GM21786 (cell line): ENCODE data around the gene MMP3.
"Not testable (repeated sequence)": the region's sequence is repeated elsewhere in the genome, so short reads cannot be mapped to it uniquely, and the experiment has no call there.

Experiments used
- ATAC-seq: cut with Tn5 transposase; IDR thresholded peaks from one replicate; pipeline ENCODE4 v1.9.1; 2021; ENCODE audit not compliant: unreplicated experiment

Gene MMP3

DNA sequence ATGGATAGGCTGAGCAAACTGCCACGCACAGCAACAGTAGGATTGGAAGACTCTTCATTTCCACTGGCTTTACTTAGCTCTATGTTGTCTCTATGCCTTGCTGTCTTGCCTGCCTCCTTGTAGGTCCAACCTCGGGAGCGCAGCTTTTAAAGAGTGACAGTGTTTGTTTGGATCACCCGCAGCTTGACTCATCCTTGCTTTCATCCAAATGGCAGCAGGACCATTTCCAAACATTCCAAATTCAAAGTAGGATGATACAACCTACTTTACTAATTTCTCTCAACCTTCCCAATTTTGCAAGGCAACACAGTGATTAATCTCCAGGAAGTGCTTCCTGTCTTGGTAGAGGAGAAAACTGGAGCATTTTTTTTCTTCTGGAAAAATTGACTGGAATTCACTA lies at the start of gene MMP3:
Gene MMP3, minus strand, starts transcription at position 121 of the 400 bp plus-strand sequence. Its CDS starts 63 bp downstream, at position 58.
- ATAC-seq: no peak

DNA sequence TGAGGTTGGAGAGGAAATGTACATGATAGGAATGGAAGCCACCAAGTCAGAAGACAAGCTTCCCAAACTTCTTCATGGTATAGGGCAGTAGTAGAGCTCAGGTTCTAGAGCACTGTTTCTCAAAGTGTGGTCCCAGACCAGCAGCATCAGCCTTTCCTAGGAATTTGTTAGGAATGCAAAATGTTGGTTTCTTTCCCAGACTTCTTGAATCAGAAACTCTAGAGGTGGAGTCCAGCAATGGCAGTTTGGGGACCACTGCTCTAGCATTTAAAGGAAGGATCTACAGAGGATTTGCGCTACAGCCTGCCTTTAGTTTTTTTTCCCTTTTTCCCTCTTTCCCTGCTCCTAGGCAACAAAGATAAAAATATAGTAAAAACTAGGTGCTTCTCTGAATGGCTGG lies 48.3 kb upstream of the MMP3 start:
- ATAC-seq: no peak

DNA sequence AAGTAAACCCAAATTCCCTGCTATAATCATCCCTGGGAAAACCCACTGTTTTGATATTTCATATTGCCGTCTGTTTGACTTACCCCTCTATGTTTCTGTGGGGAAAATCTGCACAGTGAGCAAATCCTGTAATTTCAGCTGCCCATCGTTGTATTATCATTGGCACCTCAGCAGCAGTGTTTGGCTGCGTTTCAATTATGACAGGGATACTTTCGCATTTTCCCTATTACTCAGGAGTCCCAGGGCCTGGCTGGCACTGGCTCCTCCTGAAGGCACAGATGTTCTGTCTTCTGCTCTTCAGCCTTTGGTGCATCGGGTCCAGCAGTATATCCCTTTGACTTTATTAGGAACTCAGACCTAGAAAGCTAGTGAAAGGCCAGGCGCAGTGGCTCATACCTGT lies 43.6 kb upstream of the MMP3 start:
- ATAC-seq: no peak

DNA sequence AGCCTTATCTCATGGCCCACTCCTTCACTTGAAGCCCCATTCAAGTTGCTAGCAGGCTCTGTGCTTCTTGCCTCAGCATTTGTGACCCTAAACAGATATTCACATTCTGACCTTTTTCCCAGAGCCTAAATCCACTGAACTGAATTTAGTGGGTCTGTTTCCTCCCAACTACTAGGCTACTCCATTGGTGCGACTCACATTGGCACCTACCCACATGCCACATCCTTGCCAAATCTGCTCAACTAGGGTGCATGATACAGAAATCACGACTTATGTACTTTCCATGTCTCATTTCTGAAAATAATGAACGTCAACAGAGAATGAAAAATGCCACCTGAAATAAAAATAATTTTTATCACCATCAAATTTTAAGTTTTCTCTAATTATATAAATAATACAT lies 39.7 kb upstream of the MMP3 start:
- peak; percentile 14 for ATAC-seq

DNA sequence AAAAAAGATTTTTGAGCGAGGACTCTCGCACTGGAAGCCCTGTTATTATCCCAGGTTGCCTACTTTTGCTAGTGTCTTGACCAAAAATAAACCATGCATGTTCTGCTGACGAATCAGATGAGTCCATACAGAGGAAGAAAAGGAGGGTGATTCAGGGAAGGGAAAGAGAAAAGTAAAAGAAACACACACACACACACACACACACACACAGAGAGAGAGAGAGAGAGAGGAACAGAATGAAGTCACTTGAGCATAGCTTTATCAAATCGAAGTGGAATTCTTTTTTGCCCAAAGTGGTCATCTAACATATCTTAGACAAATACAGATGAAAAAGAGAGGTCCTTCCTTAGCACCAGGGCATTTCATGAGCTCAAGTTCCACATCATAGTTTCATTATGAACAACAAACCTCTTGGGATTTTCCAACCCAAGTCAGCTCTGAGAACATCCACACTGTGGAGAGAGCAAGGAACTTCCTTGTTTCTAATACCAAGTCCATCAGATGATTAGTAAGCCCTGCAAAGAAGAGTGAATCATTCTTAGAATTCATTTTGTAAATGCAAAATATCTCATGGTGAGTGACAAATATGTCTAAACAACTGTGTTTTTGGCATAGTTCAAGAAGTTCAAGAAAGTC lies 39.1 kb upstream of the MMP3 start:
- peak; percentile 75 for ATAC-seq

DNA sequence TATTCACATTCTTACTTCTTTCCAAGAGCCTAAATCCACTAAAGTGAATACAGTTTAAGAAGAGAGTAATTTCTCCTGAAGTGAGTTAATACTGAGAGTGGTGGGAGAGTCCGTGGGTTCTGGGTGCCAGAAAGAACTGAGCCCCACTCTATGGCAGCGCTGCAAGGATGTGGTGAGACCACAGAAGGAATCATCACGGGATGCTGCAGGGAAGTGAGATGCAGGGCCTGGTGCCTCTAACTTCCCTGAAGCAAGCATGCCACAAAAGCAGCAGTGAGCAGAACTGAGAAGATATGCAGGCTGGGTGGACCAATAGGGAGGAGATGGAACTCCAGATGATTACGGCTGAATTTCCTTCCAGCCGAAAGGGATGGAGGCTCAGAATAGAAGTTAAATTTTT lies 36.4 kb upstream of the MMP3 start:
- ATAC-seq: no peak

DNA sequence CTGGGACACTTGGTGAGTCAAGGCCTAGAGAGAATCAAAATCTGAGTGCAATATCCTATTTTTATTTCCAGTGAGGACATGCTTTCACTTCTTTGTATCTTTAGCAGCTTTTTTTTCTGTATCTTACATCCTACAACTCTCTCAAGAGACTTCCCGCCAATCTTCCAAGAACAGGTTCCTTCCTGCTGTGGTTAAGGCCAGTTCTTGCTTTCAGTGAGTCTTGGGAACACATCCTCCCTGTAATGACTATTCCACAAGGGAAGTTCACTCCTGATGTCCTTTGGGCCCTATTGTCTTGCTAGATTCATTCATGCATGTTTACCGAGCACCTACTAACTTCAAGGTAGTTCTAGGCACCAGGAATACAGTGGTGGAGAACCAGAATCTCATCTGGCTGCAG lies 35.2 kb upstream of the MMP3 start:
- ATAC-seq: no peak

DNA sequence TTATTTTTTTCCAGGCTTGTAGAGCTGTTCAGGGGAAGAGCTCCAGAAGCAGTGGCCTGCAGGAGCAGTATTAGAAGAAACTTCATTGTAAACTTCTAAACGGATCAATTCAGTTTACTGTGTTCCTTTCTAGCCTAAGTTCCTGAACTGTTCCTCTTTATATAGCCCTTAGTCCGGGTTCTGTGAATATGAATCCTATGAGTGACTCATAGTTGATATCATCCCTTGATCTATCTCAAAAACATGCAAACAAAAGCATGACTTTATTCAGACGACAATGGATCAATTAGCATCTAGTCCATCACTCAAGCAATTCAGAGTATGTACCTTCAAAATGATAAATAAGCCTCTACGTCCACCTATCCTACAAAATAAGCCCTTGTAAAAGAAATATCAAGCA lies 31.4 kb upstream of the MMP3 start, which contains the start of gene MMP12:
Gene MMP12, minus strand, starts transcription at position 131 of the 400 bp plus-strand sequence. Its CDS starts 45 bp downstream, at position 86.
- ATAC-seq: no peak

DNA sequence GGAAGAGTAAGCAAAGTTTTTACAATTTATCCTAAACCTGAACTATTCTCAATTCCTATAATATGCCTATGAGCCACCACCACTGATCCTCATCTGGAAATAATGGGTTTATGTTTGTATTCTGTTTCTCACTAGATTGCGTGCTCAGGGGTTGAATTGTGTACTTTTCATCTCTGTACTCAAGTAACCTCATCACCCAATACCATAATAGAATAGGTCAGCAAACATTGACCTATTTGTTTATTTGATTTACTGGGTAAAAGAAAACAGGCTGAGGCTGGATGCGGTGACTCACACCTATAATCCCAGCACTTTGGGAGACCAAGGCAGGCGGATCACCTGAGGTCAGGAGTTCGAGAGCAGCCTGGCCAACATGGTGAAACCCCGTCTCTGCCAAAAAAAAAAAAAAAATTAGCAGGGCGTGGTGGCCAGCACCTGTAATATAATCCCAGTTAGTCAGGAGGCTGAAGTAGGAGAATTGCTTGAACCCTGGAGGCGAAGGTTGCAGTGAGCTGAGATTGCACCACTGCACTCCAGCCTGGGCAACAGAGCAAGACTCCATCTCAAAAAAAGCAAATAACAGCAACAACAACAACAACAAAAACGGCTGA lies 26.1 kb upstream of the MMP3 start:
- not testable (repeated sequence) for ATAC-seq

DNA sequence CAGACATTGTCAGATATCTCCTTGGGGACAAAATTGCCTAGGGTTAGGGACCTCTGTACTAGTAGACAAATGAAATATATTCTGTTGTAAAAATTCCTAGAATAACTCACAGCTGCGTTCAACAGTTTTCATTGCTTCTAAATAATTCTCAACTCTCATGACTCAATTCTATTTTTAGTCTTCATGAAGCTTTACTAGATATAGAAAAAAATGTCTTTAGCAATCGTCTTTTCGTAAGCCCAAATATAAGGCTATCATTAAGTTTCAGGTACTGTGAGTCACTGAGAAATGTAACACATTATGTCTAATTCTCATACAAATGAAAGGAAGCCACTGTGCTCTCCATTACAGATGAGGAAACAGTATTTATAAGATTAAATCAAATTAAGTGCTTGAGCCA lies 24.9 kb upstream of the MMP3 start:
- no peak for ATAC-seq

DNA sequence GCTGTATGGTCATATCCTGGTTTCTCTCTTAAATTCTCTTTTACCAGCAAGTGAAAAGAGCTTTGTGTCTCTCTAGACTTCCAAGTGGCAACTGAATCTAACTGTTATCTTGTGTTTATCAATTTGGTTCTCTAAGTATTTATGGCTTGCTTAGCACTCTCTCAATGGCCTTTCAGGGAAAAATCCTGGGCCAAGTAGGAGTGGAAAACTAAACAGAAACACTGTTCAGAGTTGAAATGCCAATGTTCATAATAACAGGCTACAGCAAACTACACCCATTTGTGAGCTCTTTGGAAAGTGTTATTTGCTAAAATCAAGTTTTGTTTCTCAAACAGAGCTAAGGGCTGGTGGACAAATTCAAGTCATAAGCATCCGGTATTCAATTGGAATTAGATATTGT lies 21.3 kb upstream of the MMP3 start:
- no peak for ATAC-seq

DNA sequence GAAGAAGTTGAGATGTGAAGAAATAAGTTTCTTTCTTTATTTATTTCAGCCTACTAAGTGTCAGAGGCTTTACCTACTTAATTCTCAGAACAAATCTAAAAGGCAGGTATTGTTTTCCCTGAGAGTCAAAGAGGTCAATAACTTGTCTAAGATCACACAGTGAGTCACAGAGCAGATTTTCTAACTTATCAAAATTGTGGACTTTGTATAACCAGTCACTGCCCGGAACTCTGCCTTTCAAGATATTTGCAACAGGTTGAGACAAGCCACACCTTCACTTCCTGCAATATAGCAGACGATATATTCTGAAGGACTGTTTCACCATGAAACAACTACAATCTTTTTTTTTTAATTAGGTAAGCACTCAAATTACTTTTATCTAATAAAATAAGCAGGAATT lies 10.5 kb upstream of the MMP3 start:
- ATAC-seq: no peak

DNA sequence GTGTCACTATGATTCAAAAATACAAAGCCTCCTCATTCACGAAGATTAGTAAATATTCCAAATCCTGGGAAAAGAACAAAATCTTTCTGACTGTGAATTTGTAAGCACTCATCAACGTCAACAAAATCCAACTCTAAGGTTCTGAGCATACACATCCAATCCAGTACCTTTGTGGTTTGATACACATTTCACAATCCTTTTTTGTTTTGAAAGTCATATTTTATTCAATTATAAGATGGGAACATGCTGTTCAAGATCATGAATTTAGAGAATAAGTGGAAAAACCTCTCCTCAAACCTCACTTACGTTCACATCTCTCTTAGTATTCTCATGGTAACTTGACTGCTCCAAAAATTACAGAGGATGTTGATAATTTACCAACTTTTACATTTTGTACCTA lies 9.6 kb upstream of the MMP3 start:
- no peak for ATAC-seq

DNA sequence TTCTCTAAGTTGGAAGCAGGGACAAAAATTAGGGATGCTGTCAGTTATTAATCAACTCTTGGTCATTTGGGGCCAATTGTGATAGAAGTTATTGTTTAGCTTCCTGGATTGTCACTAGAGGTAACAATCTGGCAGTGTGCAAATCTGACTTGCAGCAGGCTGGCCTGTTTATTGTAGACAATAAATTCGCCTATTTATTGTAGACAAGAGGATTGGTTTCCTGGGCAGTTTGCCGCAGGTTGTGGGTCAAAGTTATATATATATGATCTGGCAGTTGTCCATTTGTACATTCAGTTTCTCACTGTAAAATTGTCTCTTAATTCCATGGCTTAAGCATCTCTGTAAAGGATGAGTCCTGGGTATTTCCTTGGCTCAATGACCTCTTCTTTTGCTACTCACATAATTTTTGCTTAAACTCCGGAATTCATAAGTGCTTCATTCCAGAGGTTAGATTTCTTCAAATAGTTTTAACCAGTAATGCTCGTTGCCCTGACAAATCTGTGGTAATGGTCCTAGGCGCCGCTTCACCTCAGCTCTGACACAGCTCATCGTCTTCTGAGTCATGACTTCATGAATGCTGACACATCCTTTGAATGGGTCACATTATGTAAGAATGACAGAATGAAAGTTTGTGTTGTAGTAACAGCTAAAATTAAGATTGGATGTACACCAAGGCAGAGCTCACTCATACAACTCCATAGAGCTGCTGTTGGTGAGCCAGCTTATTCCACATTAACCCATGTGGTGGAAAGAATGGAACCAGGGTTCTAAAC lies 7.8 kb upstream of the MMP3 start:
- no peak for ATAC-seq

DNA sequence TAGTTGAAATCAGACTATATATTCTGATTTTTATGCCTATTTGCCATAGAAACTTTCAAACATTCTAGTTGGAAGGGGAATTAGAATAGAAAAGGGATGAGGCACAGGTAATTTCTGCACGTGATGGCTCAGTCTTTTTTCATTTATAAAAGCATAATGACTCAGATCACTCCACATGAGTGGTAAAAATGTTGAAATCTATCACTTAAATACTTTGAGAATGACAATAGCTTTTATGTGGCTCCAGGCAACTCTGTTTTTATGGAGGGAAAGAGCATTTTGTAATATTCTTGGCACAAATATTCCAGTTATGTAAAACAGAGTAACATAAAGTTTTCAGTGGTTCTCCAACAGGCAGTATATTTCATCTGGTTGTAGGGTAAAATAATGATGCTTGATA lies 5.9 kb upstream of the MMP3 start:
- no peak for ATAC-seq

DNA sequence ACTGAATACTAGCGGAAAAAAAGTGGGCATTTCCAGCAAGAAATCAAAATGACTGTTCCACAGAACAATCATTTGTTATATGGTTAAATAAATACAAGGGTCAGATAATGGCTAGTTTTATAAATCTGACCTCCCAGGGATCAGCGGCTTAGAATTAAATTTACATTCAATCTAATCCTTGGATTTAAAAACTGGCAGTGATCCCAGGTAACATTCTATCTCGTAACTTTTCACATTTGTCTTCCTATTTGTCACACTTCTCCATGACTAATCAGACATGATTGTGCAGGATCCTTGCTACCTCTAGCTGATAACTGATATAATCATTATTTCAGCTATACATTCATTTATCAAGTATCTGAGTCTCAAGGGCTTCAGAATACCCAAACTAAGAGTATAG lies 2.9 kb upstream of the MMP3 start:
- ATAC-seq: no peak

DNA sequence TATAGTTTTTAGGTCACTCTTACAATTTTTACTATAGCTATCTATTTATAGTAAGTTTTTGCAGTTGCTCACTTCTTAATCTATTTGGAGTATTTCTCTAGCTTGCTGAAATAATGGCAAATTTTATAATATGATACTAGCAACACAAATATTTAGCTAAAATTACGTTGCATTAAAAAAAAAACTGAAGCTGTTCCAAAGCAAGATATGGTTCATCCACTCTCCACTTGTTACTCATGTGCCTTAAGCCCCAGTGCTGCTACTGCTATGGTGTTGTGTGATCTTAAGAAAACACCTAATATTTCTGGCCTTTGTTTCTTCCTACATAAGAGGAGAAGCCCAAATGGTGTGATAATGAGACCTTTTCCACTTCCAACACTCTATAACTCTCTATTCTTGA lies 479 bp downstream of the MMP3 start:
- ATAC-seq: no peak

DNA sequence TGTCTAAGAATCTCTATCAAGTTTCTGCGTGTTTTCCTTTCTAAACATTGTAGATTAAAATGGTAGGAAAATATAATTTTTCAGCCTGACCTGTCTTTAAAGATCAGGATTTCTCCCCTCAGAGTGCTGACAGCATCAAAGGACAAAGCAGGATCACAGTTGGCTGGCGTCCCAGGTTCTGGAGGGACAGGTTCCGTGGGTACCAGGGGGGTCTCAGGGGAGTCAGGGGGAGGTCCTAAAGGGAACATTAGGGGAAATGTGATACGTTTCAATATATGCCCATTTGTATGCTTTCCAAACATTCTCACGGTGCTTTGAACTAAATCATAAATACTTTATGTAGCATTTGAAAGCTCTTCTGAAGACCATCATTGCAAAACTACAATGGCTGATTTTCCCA lies 3.4 kb downstream of the MMP3 start:
- no peak for ATAC-seq

DNA sequence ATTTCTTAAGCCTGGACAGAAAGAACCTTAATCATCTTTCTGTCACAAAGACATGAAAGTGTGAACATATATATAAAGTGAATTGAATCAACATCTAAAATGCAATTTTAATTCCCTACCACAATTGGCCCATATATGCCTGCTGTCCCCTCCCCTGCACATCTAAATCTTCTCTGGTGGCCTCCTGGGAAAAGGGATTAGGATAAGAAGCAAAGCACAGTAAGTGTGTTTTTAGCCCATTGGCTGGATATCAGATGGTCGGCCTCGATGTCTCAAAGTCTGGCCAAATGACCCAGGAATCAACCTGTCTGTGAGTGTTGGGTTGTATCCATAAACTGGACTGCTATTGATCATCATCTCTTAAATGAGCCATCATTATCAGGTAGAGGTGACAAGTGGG lies 5.8 kb downstream of the MMP3 start:
- ATAC-seq: no peak

DNA sequence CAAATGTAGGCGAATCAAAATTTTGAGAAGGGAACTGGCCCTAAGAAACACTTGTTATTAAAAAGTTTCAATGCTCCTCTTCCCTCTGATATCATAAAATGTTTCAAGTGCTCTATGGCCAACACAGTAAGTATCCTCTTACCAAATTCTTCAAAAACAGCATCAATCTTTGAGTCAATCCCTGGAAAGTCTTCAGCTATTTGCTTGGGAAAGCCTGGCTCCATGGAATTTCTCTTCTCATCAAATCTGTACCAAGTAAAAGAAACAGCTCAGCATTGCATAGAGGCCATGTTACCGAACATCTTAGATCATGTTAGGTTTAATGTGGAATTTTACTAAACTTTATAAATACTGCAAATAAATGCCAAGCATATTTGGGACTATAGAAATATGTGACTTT lies 6.3 kb downstream of the MMP3 start:
- no peak for ATAC-seq

DNA sequence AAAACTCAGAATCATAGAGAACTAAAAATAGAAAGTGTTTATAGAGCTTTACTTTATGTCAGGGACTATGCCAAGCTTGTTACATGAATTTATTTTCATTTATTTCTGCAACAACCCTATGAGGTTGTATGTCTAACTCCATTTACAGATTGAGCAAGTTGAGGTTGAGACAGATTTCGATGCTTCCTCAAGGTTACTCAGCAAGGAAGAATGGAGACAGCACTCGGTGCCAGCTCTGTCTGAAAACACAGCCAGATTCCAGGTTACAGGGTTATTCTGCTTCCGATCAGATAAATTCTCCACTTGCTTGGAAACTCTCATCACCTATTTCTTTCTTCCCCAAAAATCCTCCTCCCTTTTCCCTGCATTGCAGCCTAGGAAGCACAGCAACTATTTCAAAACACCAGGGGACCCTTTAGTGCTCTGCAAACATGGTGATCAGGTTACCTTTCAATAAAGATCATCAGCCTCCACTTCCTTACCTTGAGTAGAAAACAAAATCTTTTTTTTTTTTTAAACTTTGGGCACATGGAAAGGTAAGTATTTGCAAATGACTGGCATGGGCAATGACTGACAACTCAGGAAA lies 7.0 kb downstream of the MMP3 start:
- no peak for ATAC-seq

DNA sequence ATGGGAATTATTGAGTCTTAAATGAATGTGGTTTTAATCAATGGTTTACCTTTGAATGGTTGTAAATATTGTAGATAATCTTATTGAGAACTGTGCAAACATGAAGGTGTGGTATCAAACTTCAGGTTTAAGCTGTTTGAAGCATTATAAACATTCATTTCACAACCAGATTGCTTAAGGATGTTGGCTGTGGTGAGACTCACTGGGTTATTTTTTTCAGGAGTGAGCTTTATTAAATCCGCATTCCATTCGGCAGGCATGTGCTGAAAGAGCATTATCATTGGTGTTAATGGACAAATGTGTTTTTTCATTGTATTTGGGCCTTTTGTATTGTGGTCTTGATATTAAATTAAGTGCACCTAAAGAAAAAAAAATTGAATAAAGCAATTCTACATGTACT lies 9.7 kb downstream of the MMP3 start:
- ATAC-seq: no peak
